Keratinocyte (primary cell): ENCODE data around the gene GRM7. TPM values are rescaled to one million over a fixed set of nuclear protein-coding genes. Genes with fewer than 3 reads are reported as not detected.

Experiments
- DNase-seq: peaks from one replicate; pipeline ENCODE4 v3.0.0-alpha.2; 2011; ENCODE audit warnings: low read depth, missing footprints, low spot score
- FAIRE-seq: peaks from 2 replicates; lab custom pipeline; 2011; peaks lifted over from hg19 to GRCh38; lab: Jason Lieb, UNC
- H2AFZ ChIP-seq: 2 replicates; pipeline ENCODE4 v1.6.0; 2012; ENCODE audit warnings: low read length, control low read depth, inconsistent platforms; ENCODE audit not compliant: control insufficient read depth
- H3K27ac ChIP-seq: 2 replicates; pipeline ENCODE4 v1.5.1; 2011; ENCODE audit warnings: low read length; ENCODE audit not compliant: control insufficient read depth, insufficient read depth
- H3K27me3 ChIP-seq: 3 replicates; pipeline ENCODE4 v1.6.0; 2011; ENCODE audit warnings: low read length; ENCODE audit not compliant: control insufficient read depth, insufficient read depth; ENCODE audit errors: extremely low read depth
- H3K36me3 ChIP-seq, 2 experiments: 2 replicates in 1 of 2; 3 replicates in 1 of 2; pipeline ENCODE4 v1.5.1; 2011; ENCODE audit warnings: low read length in 2 of 2, mild to moderate bottlenecking in 1 of 2; ENCODE audit not compliant: control insufficient read depth in 2 of 2, insufficient read depth in 2 of 2; ENCODE audit errors: extremely low read depth in 1 of 2
- H3K4me1 ChIP-seq: 3 replicates; pipeline ENCODE4 v1.5.1; 2011; ENCODE audit warnings: low read length; ENCODE audit not compliant: control insufficient read depth, insufficient read depth; ENCODE audit errors: extremely low read depth
- H3K4me2 ChIP-seq: 3 replicates; pipeline ENCODE4 v1.6.0; 2011; ENCODE audit warnings: low read depth, low read length; ENCODE audit not compliant: control insufficient read depth, insufficient read depth; ENCODE audit errors: extremely low read depth
- H3K4me3 ChIP-seq, 3 experiments: fragments of 200-600 bp in 1 of 3; sonication (generic) in 1 of 3; 2 replicates in 2 of 3; 3 replicates in 1 of 3; pipeline ENCODE4 v1.5.1; 2011 to 2016; ENCODE audit warnings: low read length in 3 of 3, mild to moderate bottlenecking in 3 of 3, control low read depth in 2 of 3, inconsistent platforms in 1 of 3, low read depth in 1 of 3, mixed read lengths in 1 of 3, mixed run types in 1 of 3, moderate library complexity in 1 of 3; ENCODE audit not compliant: control insufficient read depth in 2 of 3, insufficient read depth in 2 of 3; ENCODE audit errors: extremely low read depth in 1 of 3
- H3K79me2 ChIP-seq: 2 replicates; pipeline ENCODE4 v1.6.0; 2012; ENCODE audit warnings: low read length; ENCODE audit not compliant: control insufficient read depth, insufficient read depth
- H3K9ac ChIP-seq: 3 replicates; pipeline ENCODE4 v1.6.0; 2011; ENCODE audit warnings: low read length; ENCODE audit not compliant: control insufficient read depth, insufficient read depth; ENCODE audit errors: extremely low read depth
- H3K9me1 ChIP-seq: 3 replicates; pipeline ENCODE4 v1.6.0; 2011; ENCODE audit warnings: low read length; ENCODE audit not compliant: control insufficient read depth, insufficient read depth; ENCODE audit errors: extremely low read depth
- H3K9me3 ChIP-seq: 2 replicates; pipeline ENCODE4 v1.5.1; 2012; ENCODE audit warnings: low read depth, low read length; ENCODE audit not compliant: control insufficient read depth
- H4K20me1 ChIP-seq: 3 replicates; pipeline ENCODE4 v1.6.0; 2011; ENCODE audit warnings: low read length; ENCODE audit not compliant: control insufficient read depth, insufficient read depth; ENCODE audit errors: extremely low read depth
- CTCF ChIP-seq, 3 experiments: IDR thresholded peaks in 1 of 3; conservative IDR thresholded peaks in 1 of 3; optimal IDR thresholded peaks in 1 of 3; 2 replicates in 2 of 3; 3 replicates in 1 of 3; pipeline versions ENCODE3 to v1.5.1; 2011; ENCODE audit warnings: low read length in 3 of 3, mild to moderate bottlenecking in 3 of 3, moderate library complexity in 2 of 3, control low read depth in 1 of 3, inconsistent platforms in 1 of 3; ENCODE audit not compliant: insufficient read depth in 2 of 3; ENCODE audit errors: extremely low read depth in 1 of 3
- EZH2 ChIP-seq: IDR thresholded peaks from one replicate; pipeline ENCODE4 v1.6.1; 2012; ENCODE audit warnings: inconsistent platforms, mild to moderate bottlenecking, low read length, moderate library complexity
- dilution Hi-C: fragments of 300-500 bp; cut with MboI; formaldehyde crosslinking; loops from one replicate; pipeline ENCODE4 v1.7.0; 2020; ENCODE audit warnings: low sequenced_read_pairs; ENCODE audit not compliant: extremely low pct_ligation_motif_present
- polyA plus RNA-seq, 5 experiments: library from polyadenylated mRNA; depleted of rRNA in 3 of 5; stranded (reverse) in 3 of 5; stranded (forward) in 1 of 5; unstranded in 1 of 5; fragments of >200 nt; gene quantifications; 1 replicate in 1 of 5; 2 replicates in 3 of 5; 3 replicates in 1 of 5; pipeline versions ENCODE4 v1.2.1 to v1.2.3, GENCODE V29; 2011 to 2012; ENCODE audit warnings: missing spikeins in 2 of 5, low read depth in 1 of 5, low replicate concordance in 1 of 5

GRM7 gene
- polyA plus RNA-seq, 1 donor (not counting 4 experiments of a cell fraction or from before 2014, with no cell fraction given) = not detected

- Histone ChIP-seq H3K4me3 (no peak overlapping the region), H2AFZ (no peak overlapping the region), H3K27ac (no peak overlapping the region), H3K79me2 (no peaks in the 10 kb centered on the region), H3K4me2 (no peak overlapping the region), H3K36me3 (no peaks in the 10 kb centered on the region), H3K4me1 (no peaks in the 10 kb centered on the region), H3K9me1 (no peaks in the 10 kb centered on the region), H3K27me3 (no peaks in the 10 kb centered on the region), H4K20me1 (no peaks in the 10 kb centered on the region), H3K9me3 (no peaks in the 10 kb centered on the region), H3K9ac (no peak overlapping the region)
- FAIRE-seq (no peak), DNase-seq (no peak)
- dilution Hi-C loops = no loop called here
- TF ChIP-seq CTCF (optimal IDR thresholded peaks at IDR 0.05 in 1 of 3, IDR thresholded peaks at IDR 0.05 in 1 of 3, conservative IDR thresholded peaks at IDR 0.05 in 1 of 3; ENCODE audit: extremely low read depth in 1 of 3, insufficient read depth in 2 of 3, low read length in 3 of 3) (no peak), EZH2 (no peak)
Observed at GRCh38 chr3:6962801-6963200, 101.9 kb downstream of the GRM7 start.

GRCh38 chr3:6965881-6966280 lies 105.0 kb downstream of the GRM7 start:
- no peak for DNase-seq
- Histone ChIP-seq H3K4me1 (no peaks in the 10 kb centered on the region), H3K27me3 (no peaks in the 10 kb centered on the region), H4K20me1 (no peaks in the 10 kb centered on the region), H3K27ac (no peak overlapping the region), H3K4me3 (no peak overlapping the region), H3K9ac (no peak overlapping the region), H3K79me2 (no peaks in the 10 kb centered on the region), H3K4me2 (no peak overlapping the region), H3K9me3 (no peaks in the 10 kb centered on the region), H2AFZ (no peak overlapping the region), H3K36me3 (no peaks in the 10 kb centered on the region), H3K9me1 (no peaks in the 10 kb centered on the region)
- no peak for TF ChIP-seq CTCF (optimal IDR thresholded peaks at IDR 0.05 in 1 of 3, IDR thresholded peaks at IDR 0.05 in 1 of 3, conservative IDR thresholded peaks at IDR 0.05 in 1 of 3; ENCODE audit: extremely low read depth in 1 of 3, insufficient read depth in 2 of 3, low read length in 3 of 3)
- no peak for TF ChIP-seq EZH2
- FAIRE-seq = no peak
- dilution Hi-C loops = no loop called here
